Measurements from ENCODE around the gene ESPNL. TPM values are rescaled to one million over a fixed set of nuclear protein-coding genes. Genes with fewer than 3 reads are reported as not detected.

Gene ESPNL
- total RNA-seq, 1 donor from 2014 or later, result not detected

DNA sequence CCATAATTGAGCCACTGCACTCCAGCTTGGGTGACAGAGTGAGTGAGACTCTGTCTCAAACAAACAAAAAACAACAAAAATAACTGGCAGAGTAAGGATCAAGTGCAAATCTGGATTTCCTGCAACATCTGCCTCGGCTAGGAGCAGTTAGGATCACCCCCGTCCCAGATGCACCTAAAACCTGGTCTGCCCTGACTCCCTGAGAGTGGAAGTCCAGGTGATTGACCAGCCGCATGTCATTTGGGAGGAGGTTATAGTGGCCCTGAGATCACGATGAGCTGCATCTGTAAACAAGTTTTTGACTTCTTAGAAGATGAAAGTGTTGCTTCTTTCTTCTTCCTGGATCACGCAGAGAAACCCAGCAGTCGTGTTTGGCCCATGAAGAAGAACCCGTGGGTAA lies 5.0 kb upstream of the ESPNL start:
- intact Hi-C loops (cut with DNase I), result no loop called here
- no peak for ATAC-seq
- DNase-seq (ENCODE audit: missing footprints), result peak; percentile 26

- intact Hi-C loops (cut with DNase I), result no loop called here
- ATAC-seq (no peak), DNase-seq (ENCODE audit: missing footprints) (no peak)
Observed at GRCh38 chr2:238096311-238097011, 3.7 kb upstream of the ESPNL start.

- DNase-seq (ENCODE audit: missing footprints), result peak; percentile 47
- no peak for ATAC-seq
- intact Hi-C loops (cut with DNase I), result no loop called here
Observed at GRCh38 chr2:238097201-238097987, 2.7 kb upstream of the ESPNL start.

DNA sequence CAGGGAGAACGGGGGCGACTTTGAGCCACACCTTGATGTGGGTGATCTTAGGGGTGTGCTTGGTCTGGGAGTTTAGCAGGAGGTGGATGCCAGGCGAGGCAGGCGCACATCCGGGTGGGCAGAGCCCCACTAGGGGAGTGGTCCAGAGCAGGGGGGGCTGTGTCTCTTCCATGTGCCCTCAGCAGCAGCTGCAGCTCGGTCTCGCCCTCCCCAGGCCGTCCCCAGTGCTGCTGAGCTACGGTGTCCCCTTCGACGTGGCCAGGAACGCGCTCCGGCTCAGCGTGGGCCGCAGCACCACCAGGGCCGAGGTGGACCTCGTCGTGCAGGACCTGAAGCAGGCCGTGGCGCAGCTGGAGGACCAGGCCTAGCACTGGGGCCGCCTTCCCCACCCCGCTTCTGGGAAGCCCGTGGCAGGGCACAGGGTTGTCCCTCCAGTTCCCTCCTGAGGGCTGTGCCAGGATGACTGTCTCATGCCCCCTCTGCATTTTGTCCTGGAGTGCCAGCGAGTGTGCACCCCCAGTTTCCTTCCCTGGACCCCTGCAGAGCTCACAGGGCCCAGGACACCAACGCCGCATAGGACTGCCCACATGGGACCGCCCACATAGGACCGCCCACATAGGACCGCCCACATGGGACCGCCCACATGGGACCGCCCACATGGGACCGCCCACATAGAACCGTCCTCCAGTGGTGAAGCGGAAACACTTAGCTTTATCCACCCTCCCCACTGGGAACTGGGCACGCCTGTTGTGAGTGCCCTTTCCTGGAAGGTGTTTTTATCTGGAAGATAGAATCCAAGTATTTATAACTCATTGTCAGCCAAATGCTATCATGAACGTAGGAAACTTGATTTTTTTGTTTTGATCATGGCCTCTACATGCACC lies 1.9 kb upstream of the ESPNL start:
- intact Hi-C loops (cut with DNase I), result no loop called here
- DNase-seq (ENCODE audit: missing footprints), result peak; percentile 79
- ATAC-seq, result peak; percentile 82

- intact Hi-C loops (cut with DNase I), result no loop called here
- DNase-seq (ENCODE audit: missing footprints) (peak; percentile 42), ATAC-seq (no peak)
Observed at GRCh38 chr2:238098901-238099713, 1.0 kb upstream of the ESPNL start.

DNA sequence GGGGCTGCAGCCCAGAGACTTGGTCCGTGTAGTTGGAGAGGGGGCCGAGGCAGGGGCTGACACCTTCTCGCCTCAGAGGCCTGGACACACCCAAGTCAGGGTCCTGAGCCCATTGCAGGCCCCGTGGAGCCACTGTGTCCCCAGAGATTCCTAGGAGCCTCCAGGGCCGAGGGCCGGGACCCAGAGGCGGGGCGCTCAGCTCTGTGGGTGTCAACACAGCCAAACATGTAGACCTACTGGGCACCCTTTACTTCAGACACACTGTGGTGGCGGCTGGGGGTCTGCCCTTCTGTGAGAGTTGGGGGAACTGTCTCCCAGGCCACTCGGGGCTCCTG lies 459 bp upstream of the ESPNL start:
- DNase-seq (ENCODE audit: missing footprints) (peak; percentile 63), ATAC-seq (no peak)
- intact Hi-C loops (cut with DNase I), result no loop called here

- DNase-seq (ENCODE audit: missing footprints) (peak; percentile 61), ATAC-seq (no peak)
- intact Hi-C loops (cut with DNase I), result no loop called here
Observed at GRCh38 chr2:238100821-238101771, 956 bp downstream of the ESPNL start.

DNA sequence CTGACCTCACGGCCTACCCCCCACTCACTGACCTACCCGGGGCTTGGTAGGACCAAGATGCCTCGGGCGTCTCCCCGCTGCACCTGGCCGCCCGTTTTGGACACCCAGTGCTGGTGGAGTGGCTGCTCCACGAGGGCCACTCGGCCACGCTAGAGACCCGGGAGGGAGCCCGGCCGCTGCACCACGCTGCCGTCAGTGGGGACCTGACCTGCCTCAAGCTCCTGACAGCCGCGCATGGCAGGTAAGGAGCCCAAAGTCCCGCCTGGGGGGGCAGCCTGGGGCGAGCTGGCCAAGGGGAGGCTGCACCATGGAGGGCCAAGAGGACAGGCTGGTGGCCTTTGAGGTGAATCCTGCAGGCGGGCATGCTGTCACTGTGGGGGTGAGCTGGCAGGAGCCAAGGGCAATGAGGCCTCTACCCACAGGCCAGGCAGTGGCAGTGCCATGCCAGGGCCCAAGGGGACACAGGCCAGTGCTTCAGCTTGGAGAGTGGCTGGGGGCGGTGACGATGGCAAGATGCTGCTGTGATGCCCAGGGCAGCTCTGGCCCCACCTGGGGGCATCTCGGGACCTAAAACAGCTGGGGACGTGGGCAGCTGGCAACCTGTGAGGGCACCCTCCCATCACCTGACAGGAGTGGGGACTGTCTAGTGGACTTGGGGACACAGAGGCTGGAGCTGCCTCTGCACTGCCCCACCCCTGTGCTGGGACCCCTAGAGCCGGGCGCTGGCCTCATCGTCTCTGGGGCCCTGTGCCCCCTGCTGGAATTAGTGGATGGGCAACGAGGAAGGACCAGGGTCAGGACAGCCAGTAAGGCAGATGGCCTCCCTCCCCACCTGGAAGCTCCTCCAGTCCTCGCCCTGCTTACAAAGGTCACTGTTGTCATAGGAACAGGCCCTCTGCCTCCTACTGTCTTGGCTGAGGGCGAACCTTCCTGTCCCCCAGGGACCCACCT lies 2.0 kb downstream of the ESPNL start:
- peak; percentile 31 for DNase-seq (ENCODE audit: missing footprints)
- intact Hi-C loops (cut with DNase I), result no loop called here
- ATAC-seq, result no peak

- DNase-seq (ENCODE audit: missing footprints), result no peak
- intact Hi-C loops (cut with DNase I), result no loop called here
Observed at GRCh38 chr2:238102865-238103264, 2.7 kb downstream of the ESPNL start.

GRCh38 chr2:238103465-238104225 lies 3.5 kb downstream of the ESPNL start:
- intact Hi-C loops (cut with DNase I), result no loop called here
- ATAC-seq (no peak), DNase-seq (ENCODE audit: missing footprints) (peak; percentile 37)

More at GRCh38 chr2:238102865-238103264, 2.7 kb downstream of the ESPNL start:
- no peak for ATAC-seq

DNA sequence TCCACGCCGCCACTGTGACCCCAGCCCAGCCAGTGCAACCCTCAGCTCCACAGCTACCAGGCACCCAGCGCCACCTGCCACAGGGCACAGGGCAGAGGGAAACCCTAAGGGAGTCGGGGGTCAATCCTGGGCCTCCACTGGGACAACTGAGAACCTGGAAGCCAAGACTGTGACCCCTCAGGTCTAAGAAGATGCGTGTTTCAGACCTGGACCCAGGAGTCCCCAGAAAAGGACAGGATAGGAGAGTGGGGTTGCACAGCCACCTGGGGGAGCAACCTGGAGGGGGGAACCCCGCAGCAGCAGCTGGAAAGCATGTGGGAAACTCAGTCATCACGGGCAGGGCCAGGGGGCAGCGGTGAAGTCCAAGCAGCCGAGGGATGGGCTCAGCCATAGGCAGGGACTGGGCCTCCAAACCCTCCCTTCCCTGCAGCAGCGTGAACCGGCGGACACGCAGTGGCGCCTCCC lies 4.1 kb downstream of the ESPNL start:
- DNase-seq (ENCODE audit: missing footprints) (peak; percentile 58), ATAC-seq (no peak)
- intact Hi-C loops (cut with DNase I), result no loop called here

DNA sequence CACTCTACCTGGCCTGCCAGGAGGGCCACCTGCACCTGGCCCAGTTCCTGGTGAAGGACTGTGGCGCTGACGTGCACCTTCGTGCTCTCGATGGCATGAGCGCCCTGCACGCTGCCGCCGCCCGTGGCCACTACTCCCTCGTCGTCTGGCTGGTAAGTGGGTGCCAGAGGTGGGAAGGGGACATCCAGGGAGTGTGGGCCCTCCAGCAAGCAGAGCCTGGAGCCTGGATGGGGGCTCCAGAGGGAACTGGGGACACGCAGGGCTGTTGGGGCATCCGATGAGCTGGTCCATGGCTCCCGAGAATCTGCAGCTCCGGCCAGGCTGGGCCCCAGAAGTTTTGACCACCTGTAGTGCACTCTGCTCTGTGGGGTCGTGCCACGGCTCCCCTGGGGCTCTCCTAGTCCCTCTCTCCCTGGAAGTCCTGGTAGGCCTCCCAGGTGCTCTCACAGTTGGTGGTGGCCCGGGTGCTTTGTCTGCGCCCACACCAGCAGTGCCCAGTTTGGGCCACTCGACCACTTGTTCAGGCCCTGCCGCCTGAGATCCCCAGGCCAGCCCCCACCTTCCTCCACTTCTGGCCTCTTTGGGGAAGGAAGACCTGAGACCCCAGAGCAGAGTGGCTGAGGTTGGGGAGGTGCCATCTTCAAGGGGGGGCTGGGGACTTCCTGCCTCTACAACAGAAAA lies 4.7 kb downstream of the ESPNL start:
- no peak for ATAC-seq
- intact Hi-C loops (cut with DNase I), result no loop called here
- peak; percentile 65 for DNase-seq (ENCODE audit: missing footprints)

GRCh38 chr2:238105506-238106338 lies 5.6 kb downstream of the ESPNL start:
- DNase-seq (ENCODE audit: missing footprints) (peak; percentile 51), ATAC-seq (no peak)
- intact Hi-C loops (cut with DNase I), result no loop called here

DNA sequence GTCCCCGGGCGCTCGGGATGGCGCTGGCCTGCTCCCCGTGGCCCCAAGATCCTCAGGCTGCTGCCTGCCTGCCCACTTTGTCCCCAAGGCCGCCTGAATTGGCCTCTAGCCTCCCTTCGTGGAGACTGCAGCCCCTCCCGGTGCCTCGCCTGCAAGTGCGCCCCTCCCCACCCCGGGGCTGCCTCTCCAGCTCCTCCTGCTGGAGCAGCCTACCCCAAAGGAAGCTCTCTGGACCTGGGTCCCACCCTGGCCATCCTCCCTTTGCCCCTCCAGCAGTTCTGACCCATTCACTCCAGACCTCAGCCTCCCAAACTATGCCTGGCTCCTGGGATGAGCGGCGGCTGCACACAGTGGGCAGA lies 6.2 kb downstream of the ESPNL start:
- peak; percentile 48 for DNase-seq (ENCODE audit: missing footprints)
- no peak for ATAC-seq
- intact Hi-C loops (cut with DNase I), result no loop called here

Measured in Right ventricle myocardium inferior (tissue), 1 donor.